NCI-H1417 (cell line): ENCODE data around the gene TPSAB1.

ENCODE experiments used
- DNase-seq, 3 experiments: peaks; one replicate each; lab custom pipeline; 2025; lab: John Stamatoyannopoulos, UW

TPSAB1 gene

GRCh38 chr16:1210461-1210860 lies 30.0 kb upstream of the TPSAB1 start:
- no peak for DNase-seq

GRCh38 chr16:1211451-1212268 lies 28.8 kb upstream of the TPSAB1 start:
- no peak for DNase-seq

- no peak for DNase-seq
These were observed 27.8 kb upstream of the TPSAB1 start for GRCh38 chr16:1212616-1213194.

GRCh38 chr16:1213231-1213630 lies 27.3 kb upstream of the TPSAB1 start:
- DNase-seq: no peak

GRCh38 chr16:1213796-1214372 lies 26.6 kb upstream of the TPSAB1 start:
- DNase-seq: no peak

- DNase-seq: no peak
These were observed 25.8 kb upstream of the TPSAB1 start for GRCh38 chr16:1214719-1215118.

- no peak for DNase-seq
These were observed 24.8 kb upstream of the TPSAB1 start for GRCh38 chr16:1215574-1216295.

GRCh38 chr16:1216296-1216619 lies 24.2 kb upstream of the TPSAB1 start:
- peak in 1 of 3 experiments; percentile 33 for DNase-seq

GRCh38 chr16:1216681-1217400 lies 23.7 kb upstream of the TPSAB1 start:
- DNase-seq: no peak

GRCh38 chr16:1217526-1217925 lies 23.0 kb upstream of the TPSAB1 start:
- no peak for DNase-seq

GRCh38 chr16:1218061-1218929 lies 22.2 kb upstream of the TPSAB1 start:
- DNase-seq: no peak

- DNase-seq: no peak
These were observed 21.4 kb upstream of the TPSAB1 start for GRCh38 chr16:1218930-1219611.

GRCh38 chr16:1220098-1220728 lies 20.3 kb upstream of the TPSAB1 start:
- no peak for DNase-seq

GRCh38 chr16:1220841-1221627 lies 19.5 kb upstream of the TPSAB1 start:
- no peak for DNase-seq

GRCh38 chr16:1221628-1222552 lies 18.6 kb upstream of the TPSAB1 start:
- no peak for DNase-seq

GRCh38 chr16:1222553-1223354 lies 17.8 kb upstream of the TPSAB1 start:
- DNase-seq: no peak
